ENCODE results near the gene XPNPEP2.

The XPNPEP2 gene

DNA sequence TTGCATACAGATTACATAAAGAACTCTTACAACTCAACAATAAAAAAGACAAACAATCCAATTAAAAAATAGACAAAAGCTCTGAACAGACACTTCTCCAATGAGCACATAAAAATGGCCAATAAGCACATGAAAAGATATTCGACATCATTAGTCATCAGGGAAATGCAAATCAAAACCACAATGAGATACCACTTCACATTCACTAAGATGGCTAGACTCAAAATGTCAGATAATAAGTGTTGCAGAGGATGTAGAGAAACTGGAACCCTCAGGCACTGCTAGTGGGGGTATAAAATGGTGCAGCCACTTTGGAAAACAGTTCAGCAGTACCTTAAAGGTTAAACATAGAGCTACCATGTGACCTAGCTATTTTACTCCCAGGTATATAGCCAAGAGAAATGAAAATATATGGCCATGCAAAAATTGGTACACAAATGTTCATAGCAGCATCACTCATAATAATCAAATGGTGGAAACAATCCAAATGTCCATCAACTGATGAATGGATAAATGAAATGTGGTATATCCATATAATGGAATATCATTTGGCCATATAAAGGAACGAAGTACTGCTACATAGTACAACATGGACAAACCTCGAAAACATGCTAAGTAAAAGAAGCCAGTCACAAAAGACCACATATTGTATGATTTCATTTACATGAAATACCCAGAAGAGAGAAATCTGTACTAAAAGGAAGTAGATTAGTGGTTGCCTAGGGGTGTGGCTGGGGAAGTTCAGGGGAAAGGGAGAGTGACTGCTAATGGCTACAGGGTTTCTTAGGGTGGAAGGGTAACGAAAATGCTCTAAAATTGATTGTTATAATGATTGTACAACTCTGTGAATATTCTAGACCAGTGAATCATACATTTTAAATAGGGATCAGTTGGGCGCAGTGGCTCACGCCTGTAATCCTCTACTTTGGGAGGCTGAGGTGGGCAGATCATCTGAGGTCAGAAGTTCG is 70.3 kb downstream of the XPNPEP2 start:
- TF ChIP-seq, protein P1, sequence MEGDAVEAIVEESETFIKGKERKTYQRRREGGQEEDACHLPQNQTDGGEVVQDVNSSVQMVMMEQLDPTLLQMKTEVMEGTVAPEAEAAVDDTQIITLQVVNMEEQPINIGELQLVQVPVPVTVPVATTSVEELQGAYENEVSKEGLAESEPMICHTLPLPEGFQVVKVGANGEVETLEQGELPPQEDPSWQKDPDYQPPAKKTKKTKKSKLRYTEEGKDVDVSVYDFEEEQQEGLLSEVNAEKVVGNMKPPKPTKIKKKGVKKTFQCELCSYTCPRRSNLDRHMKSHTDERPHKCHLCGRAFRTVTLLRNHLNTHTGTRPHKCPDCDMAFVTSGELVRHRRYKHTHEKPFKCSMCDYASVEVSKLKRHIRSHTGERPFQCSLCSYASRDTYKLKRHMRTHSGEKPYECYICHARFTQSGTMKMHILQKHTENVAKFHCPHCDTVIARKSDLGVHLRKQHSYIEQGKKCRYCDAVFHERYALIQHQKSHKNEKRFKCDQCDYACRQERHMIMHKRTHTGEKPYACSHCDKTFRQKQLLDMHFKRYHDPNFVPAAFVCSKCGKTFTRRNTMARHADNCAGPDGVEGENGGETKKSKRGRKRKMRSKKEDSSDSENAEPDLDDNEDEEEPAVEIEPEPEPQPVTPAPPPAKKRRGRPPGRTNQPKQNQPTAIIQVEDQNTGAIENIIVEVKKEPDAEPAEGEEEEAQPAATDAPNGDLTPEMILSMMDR (IDR thresholded peaks at IDR 0.05; ENCODE audit: borderline replicate concordance, insufficient read depth, low read depth, low read length) = no peak
- no peak overlapping the region for H3K4me3 ChIP-seq (ENCODE audit: low read depth, low read length)

- no peak overlapping the region for H3K4me3 ChIP-seq (ENCODE audit: low read depth, low read length)
- TF ChIP-seq, protein P1 (IDR thresholded peaks at IDR 0.05; ENCODE audit: borderline replicate concordance, insufficient read depth, low read depth, low read length) = no peak
These were observed 75.0 kb downstream of the XPNPEP2 start for GRCh38 chrX:129813662-129814368.

GRCh38 chrX:129818123-129818522 is 79.3 kb downstream of the XPNPEP2 start:
- H3K4me3 ChIP-seq (ENCODE audit: low read depth, low read length) = no peak overlapping the region
- TF ChIP-seq, protein P1 (IDR thresholded peaks at IDR 0.05; ENCODE audit: borderline replicate concordance, insufficient read depth, low read depth, low read length) = no peak

Data from GM12875 (cell line).